HCT116 (cell line): ENCODE results near the gene PRLR. TPM values are rescaled to one million over a fixed set of nuclear protein-coding genes. Genes with fewer than 3 reads are reported as not detected.

Experiments used
- ATAC-seq: fragments of 200-7000 bp; cut with Tn5 transposase; 2 replicates; pipeline ENCODE4 v1.9.1; 2020; ENCODE audit warnings: mild to moderate bottlenecking, moderate library complexity
- BruUV-seq: library from RNA; stranded (reverse); fragments of 400-500 nt; replicated peaks from 2 replicates; lab custom pipeline; 2021; lab: Mats Ljungman, UMichigan
- CTCF ChIA-PET: fragments of 300-600 bp; sonication (Branson Sonifier 250); formaldehyde crosslinking; loops from one replicate; lab custom pipeline; 2021; ENCODE audit warnings: antibody characterized with exemption; lab: Charles Lee
- POLR2A ChIA-PET: fragments of 300-600, 350-600 bp; sonication (Branson Sonifier 250); formaldehyde crosslinking; loops from one replicate; lab custom pipeline; 2021; ENCODE audit warnings: antibody characterized with exemption; lab: Charles Lee
- RAD21 ChIA-PET, 2 experiments: fragments of 300-600 bp; sonication (Branson Sonifier 250); formaldehyde crosslinking; loops; one replicate each; lab custom pipeline; 2023; ENCODE audit warnings: low total read pairs in 2 of 2; ENCODE audit not compliant: uncharacterized antibody in 2 of 2, unreplicated experiment in 2 of 2, low non-redundant PET in 1 of 2; lab: Charles Lee
- DNase-seq: peaks from one replicate; pipeline ENCODE4 v3.0.0-alpha.2; 2010; ENCODE audit warnings: low read depth, low spot score
- H2AFZ ChIP-seq: fragments of 200-600 bp; shearing (Covaris generic), sonication (generic); 2 replicates; pipeline ENCODE4 v1.6.1; 2017; ENCODE audit warnings: low read depth, mixed run types, mixed read lengths, antibody characterized with exemption, low read length; ENCODE audit not compliant: poor library complexity, severe bottlenecking
- H3K27ac ChIP-seq: 2 replicates; pipeline ENCODE4 v1.5.1; 2012; ENCODE audit warnings: low read depth, low read length
- H3K27me3 ChIP-seq: fragments of 200-600 bp; sonication (generic); 2 replicates; pipeline ENCODE4 v1.6.1; 2016; ENCODE audit warnings: mixed run types, low read length, mixed read lengths; ENCODE audit not compliant: insufficient read depth
- H3K36me3 ChIP-seq, 2 experiments: fragments of 200-500 bp in 1 of 2; fragments of 200-600 bp in 1 of 2; sonication (Bioruptor generic) in 1 of 2; sonication (generic) in 1 of 2; 2 replicates each; pipeline versions ENCODE4 v1.5.1 to v1.6.1; 2014 to 2016; ENCODE audit warnings: low read length in 2 of 2, inconsistent platforms in 1 of 2, mixed read lengths in 1 of 2, mixed run types in 1 of 2; ENCODE audit not compliant: insufficient read depth in 2 of 2, control insufficient read depth in 1 of 2
- H3K4me1 ChIP-seq, 2 experiments: fragments of 200-600 bp in 1 of 2; sonication (generic) in 1 of 2; 2 replicates each; pipeline versions ENCODE4 v1.5.1 to v1.6.1; 2012 to 2017; ENCODE audit warnings: low read length in 2 of 2, inconsistent platforms in 1 of 2, mild to moderate bottlenecking in 1 of 2, mixed read lengths in 1 of 2, mixed run types in 1 of 2, moderate library complexity in 1 of 2; ENCODE audit not compliant: insufficient read depth in 2 of 2, control insufficient read depth in 1 of 2
- H3K4me2 ChIP-seq: fragments of 200-600 bp; sonication (generic); 2 replicates; pipeline ENCODE4 v1.6.1; 2017; ENCODE audit warnings: mixed run types, low read length, mixed read lengths
- H3K4me3 ChIP-seq, 2 experiments: fragments of 200-600 bp in 1 of 2; sonication (generic) in 1 of 2; replicated peaks in 1 of 2; 2 replicates each; pipeline ENCODE4 v1.5.1; 2011 to 2016; ENCODE audit warnings: low read length in 2 of 2, control low read depth in 1 of 2, low read depth in 1 of 2, mild to moderate bottlenecking in 1 of 2, mixed read lengths in 1 of 2, mixed run types in 1 of 2
- H3K79me2 ChIP-seq: fragments of 200-600 bp; sonication (generic); 2 replicates; pipeline ENCODE4 v1.6.1; 2017; ENCODE audit warnings: mild to moderate bottlenecking, mixed run types, low read length, moderate library complexity, mixed read lengths; ENCODE audit not compliant: insufficient read depth
- H3K9ac ChIP-seq: fragments of 200-600 bp; sonication (generic); 2 replicates; pipeline ENCODE4 v1.6.1; 2016; ENCODE audit warnings: low read length, mixed read lengths
- H3K9me2 ChIP-seq: fragments of 200-600 bp; sonication (generic), shearing (Covaris generic); 2 replicates; pipeline ENCODE4 v1.6.1; 2017; ENCODE audit warnings: mixed run types, mild to moderate bottlenecking, moderate library complexity; ENCODE audit not compliant: insufficient read depth
- H3K9me3 ChIP-seq, 2 experiments: fragments of 200-500 bp in 1 of 2; fragments of 200-600 bp in 1 of 2; sonication (Bioruptor generic) in 1 of 2; sonication (generic) in 1 of 2; 2 replicates each; pipeline ENCODE4 v1.6.1; 2014 to 2017; ENCODE audit warnings: low read length in 2 of 2, mixed read lengths in 2 of 2, inconsistent platforms in 1 of 2, low read depth in 1 of 2, mild to moderate bottlenecking in 1 of 2, mixed run types in 1 of 2, moderate library complexity in 1 of 2; ENCODE audit not compliant: control insufficient read depth in 1 of 2, insufficient read depth in 1 of 2
- H4K20me1 ChIP-seq: fragments of 200-600 bp; sonication (generic), shearing (Covaris generic); 2 replicates; pipeline ENCODE4 v1.6.1; 2017; ENCODE audit warnings: mixed run types, mild to moderate bottlenecking, moderate library complexity; ENCODE audit not compliant: insufficient read depth
- CEBPB ChIP-seq: IDR thresholded peaks from 2 replicates; pipeline ENCODE4 v1.6.1; 2012; ENCODE audit warnings: low read depth
- EZH2phosphoT487 ChIP-seq: fragments of 200-600 bp; IDR thresholded peaks from 2 replicates; pipeline ENCODE4 v1.6.1; 2018; ENCODE audit warnings: antibody characterized with exemption, borderline replicate concordance
- FOSL1 ChIP-seq: IDR thresholded peaks from 2 replicates; pipeline ENCODE4 v1.6.1; 2012; ENCODE audit warnings: low read depth
- JUND ChIP-seq: IDR thresholded peaks from 2 replicates; pipeline ENCODE4 v1.6.1; 2012
- POLR2A ChIP-seq: IDR thresholded peaks from 2 replicates; pipeline ENCODE4 v1.7.0; 2011; ENCODE audit warnings: borderline replicate concordance; ENCODE audit not compliant: insufficient read depth, insufficient read length; ENCODE audit errors: extremely low read depth
- RAD21 ChIP-seq: IDR thresholded peaks from 2 replicates; pipeline ENCODE4 v1.6.1; 2012; ENCODE audit warnings: low read depth, mild to moderate bottlenecking
- REST ChIP-seq: IDR thresholded peaks from 2 replicates; pipeline ENCODE4 v1.6.1; 2012; ENCODE audit warnings: low read depth
- SRF ChIP-seq: IDR thresholded peaks from 2 replicates; pipeline ENCODE4 v1.6.1; 2012; ENCODE audit warnings: low read depth
- TCF7L2 ChIP-seq: IDR thresholded peaks from 2 replicates; pipeline ENCODE4 v1.7.0; 2011; ENCODE audit warnings: borderline replicate concordance, inconsistent platforms; ENCODE audit not compliant: insufficient read depth, insufficient read length; ENCODE audit errors: extremely low read depth
- ZFX ChIP-seq: fragments of 450-650 bp; IDR thresholded peaks from 2 replicates; pipeline ENCODE4 v1.6.1; 2017
- ZNF274 ChIP-seq: fragments of 200-500 bp; sonication (Bioruptor generic); IDR thresholded peaks from 2 replicates; pipeline ENCODE4 v1.6.1; 2014; ENCODE audit warnings: mild to moderate bottlenecking, low read depth, low read length, inconsistent platforms
- intact Hi-C: fragments of 100-400 bp; cut with micrococcal nuclease; formaldehyde crosslinking; loops from 2 replicates; pipeline ENCODE4 v1.10.0; 2022
- total RNA-seq: library from RNA; stranded (reverse); gene quantifications from one replicate; pipeline ENCODE4 v1.2.1, GENCODE V29; 2021; ENCODE audit not compliant: unreplicated experiment
- TF ChIP-seq, protein P1 (sequence below): IDR thresholded peaks from 2 replicates; pipeline ENCODE4 v1.6.1; 2011; ENCODE audit warnings: mild to moderate bottlenecking, low read length, moderate library complexity; ENCODE audit not compliant: insufficient replicate concordance; ENCODE audit errors: extremely low read depth
- TF ChIP-seq, protein P2 (sequence below), 3 experiments: fragments of 200-600 bp in 1 of 3; sonication (generic) in 1 of 3; IDR thresholded peaks in 2 of 3; conservative IDR thresholded peaks in 1 of 3; 2 replicates each; pipeline ENCODE4 v1.5.1; 2012 to 2017; ENCODE audit warnings: low read depth in 2 of 3, low read length in 2 of 3, antibody characterized with exemption in 1 of 3, borderline replicate concordance in 1 of 3, control low read depth in 1 of 3, mild to moderate bottlenecking in 1 of 3, mixed read lengths in 1 of 3, mixed run types in 1 of 3, moderate library complexity in 1 of 3; ENCODE audit not compliant: insufficient read depth in 1 of 3
- TF ChIP-seq, protein P3 (sequence below): IDR thresholded peaks from 2 replicates; pipeline ENCODE4 v1.6.1; 2012
- TF ChIP-seq, protein P4 (sequence below): IDR thresholded peaks from 2 replicates; pipeline ENCODE4 v1.6.1; 2012

The PRLR gene
- total RNA-seq, 1 experiment from 2014 or later = 0.10 TPM

- TF ChIP-seq, protein P1, sequence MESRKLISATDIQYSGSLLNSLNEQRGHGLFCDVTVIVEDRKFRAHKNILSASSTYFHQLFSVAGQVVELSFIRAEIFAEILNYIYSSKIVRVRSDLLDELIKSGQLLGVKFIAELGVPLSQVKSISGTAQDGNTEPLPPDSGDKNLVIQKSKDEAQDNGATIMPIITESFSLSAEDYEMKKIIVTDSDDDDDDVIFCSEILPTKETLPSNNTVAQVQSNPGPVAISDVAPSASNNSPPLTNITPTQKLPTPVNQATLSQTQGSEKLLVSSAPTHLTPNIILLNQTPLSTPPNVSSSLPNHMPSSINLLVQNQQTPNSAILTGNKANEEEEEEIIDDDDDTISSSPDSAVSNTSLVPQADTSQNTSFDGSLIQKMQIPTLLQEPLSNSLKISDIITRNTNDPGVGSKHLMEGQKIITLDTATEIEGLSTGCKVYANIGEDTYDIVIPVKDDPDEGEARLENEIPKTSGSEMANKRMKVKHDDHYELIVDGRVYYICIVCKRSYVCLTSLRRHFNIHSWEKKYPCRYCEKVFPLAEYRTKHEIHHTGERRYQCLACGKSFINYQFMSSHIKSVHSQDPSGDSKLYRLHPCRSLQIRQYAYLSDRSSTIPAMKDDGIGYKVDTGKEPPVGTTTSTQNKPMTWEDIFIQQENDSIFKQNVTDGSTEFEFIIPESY = no peak
- TF ChIP-seq, all 23 proteins: peak for 0
These were observed 6.5 kb upstream of the PRLR start (continued) for GRCh38 chr5:35236770-35237169.

GRCh38 chr5:35233601-35234000, 3.3 kb upstream of the PRLR start:
- Histone ChIP-seq H3K4me1 (no peaks in the 10 kb centered on the region), H3K27me3 (peaks cover 4% of the 10 kb centered on the region; the same call in 1 of the 2 replicates), H3K79me2 (no peaks in the 10 kb centered on the region), H3K9ac (no peak overlapping the region), H3K9me2 (no peaks in the 10 kb centered on the region), H4K20me1 (no peaks in the 10 kb centered on the region), H3K36me3 (no peaks in the 10 kb centered on the region), H3K4me3 (no peak overlapping the region), H3K27ac (no peak overlapping the region), H3K9me3 (no peaks in the 10 kb centered on the region), H2AFZ (no peak overlapping the region), H3K4me2 (no peak overlapping the region)
- ATAC-seq (no peak), DNase-seq (no peak)
- POLR2A ChIA-PET = no interaction called here
- RAD21 ChIA-PET = no interaction called here
- intact Hi-C loops = no loop called here
- CTCF ChIA-PET = no interaction called here
- no TSS peak for BruUV-seq
- TF ChIP-seq JUND (no peak), REST (no peak), RAD21 (no peak), POLR2A (no peak), ZNF274 (no peak), TCF7L2 (no peak), FOSL1 (no peak), SRF (no peak), EZH2phosphoT487 (no peak), ZFX (no peak), CEBPB (no peak)
- TF ChIP-seq, protein P2, sequence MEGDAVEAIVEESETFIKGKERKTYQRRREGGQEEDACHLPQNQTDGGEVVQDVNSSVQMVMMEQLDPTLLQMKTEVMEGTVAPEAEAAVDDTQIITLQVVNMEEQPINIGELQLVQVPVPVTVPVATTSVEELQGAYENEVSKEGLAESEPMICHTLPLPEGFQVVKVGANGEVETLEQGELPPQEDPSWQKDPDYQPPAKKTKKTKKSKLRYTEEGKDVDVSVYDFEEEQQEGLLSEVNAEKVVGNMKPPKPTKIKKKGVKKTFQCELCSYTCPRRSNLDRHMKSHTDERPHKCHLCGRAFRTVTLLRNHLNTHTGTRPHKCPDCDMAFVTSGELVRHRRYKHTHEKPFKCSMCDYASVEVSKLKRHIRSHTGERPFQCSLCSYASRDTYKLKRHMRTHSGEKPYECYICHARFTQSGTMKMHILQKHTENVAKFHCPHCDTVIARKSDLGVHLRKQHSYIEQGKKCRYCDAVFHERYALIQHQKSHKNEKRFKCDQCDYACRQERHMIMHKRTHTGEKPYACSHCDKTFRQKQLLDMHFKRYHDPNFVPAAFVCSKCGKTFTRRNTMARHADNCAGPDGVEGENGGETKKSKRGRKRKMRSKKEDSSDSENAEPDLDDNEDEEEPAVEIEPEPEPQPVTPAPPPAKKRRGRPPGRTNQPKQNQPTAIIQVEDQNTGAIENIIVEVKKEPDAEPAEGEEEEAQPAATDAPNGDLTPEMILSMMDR (IDR thresholded peaks at IDR 0.05 in 2 of 3, conservative IDR thresholded peaks at IDR 0.05 in 1 of 3; ENCODE audit: borderline replicate concordance in 1 of 3, insufficient read depth in 1 of 3, low read depth in 2 of 3, low read length in 2 of 3) = no peak
- TF ChIP-seq, protein P3, sequence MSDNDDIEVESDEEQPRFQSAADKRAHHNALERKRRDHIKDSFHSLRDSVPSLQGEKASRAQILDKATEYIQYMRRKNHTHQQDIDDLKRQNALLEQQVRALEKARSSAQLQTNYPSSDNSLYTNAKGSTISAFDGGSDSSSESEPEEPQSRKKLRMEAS = no peak
- TF ChIP-seq, protein P1 = no peak
- TF ChIP-seq, protein P4, sequence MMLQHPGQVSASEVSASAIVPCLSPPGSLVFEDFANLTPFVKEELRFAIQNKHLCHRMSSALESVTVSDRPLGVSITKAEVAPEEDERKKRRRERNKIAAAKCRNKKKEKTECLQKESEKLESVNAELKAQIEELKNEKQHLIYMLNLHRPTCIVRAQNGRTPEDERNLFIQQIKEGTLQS = no peak
